ENCODE measurements around the gene PIK3R1. TPM values are rescaled to one million over a fixed set of nuclear protein-coding genes. Genes with fewer than 3 reads are reported as not detected.
"Not testable (repeated sequence)": the region's sequence is repeated elsewhere in the genome, so short reads cannot be mapped to it uniquely, and the experiment has no call there.

Gene PIK3R1
- total RNA-seq, 1 donor from 2014 or later: 15.5 TPM

GRCh38 chr5:68233075-68233474 lies 17.5 kb downstream of the PIK3R1 start:
- no peak overlapping the region for H3K4me3 ChIP-seq (ENCODE audit: low read depth, low read length)
- no peaks in the 10 kb centered on the region for H3K27me3 ChIP-seq (ENCODE audit: control insufficient read depth, insufficient read depth, low read length)
- peaks cover 3% of the 10 kb centered on the region for H3K36me3 ChIP-seq (ENCODE audit: control insufficient read depth, insufficient read depth, low read length)
- no peak for TF ChIP-seq CTCF (IDR thresholded peaks at IDR 0.05; ENCODE audit: insufficient read depth, low read length, severe bottlenecking)
- FAIRE-seq: no peak
- DNase-seq (ENCODE audit: low read depth): no peak

GRCh38 chr5:68235229-68235628 lies 19.7 kb downstream of the PIK3R1 start:
- H3K27me3 ChIP-seq (ENCODE audit: control insufficient read depth, insufficient read depth, low read length); H3K36me3 ChIP-seq (ENCODE audit: control insufficient read depth, insufficient read depth, low read length); H3K4me3 ChIP-seq (ENCODE audit: low read depth, low read length); DNase-seq (ENCODE audit: low read depth); FAIRE-seq: not testable (repeated sequence)

- no peak for FAIRE-seq
- H3K36me3 ChIP-seq (ENCODE audit: control insufficient read depth, insufficient read depth, low read length): no peaks in the 10 kb centered on the region
- no peak overlapping the region for H3K4me3 ChIP-seq (ENCODE audit: low read depth, low read length)
- H3K27me3 ChIP-seq (ENCODE audit: control insufficient read depth, insufficient read depth, low read length): no peaks in the 10 kb centered on the region
- no peak for DNase-seq (ENCODE audit: low read depth)
- no peak for TF ChIP-seq CTCF (IDR thresholded peaks at IDR 0.05; ENCODE audit: insufficient read depth, low read length, severe bottlenecking)
Observed at GRCh38 chr5:68237715-68238114, 22.2 kb downstream of the PIK3R1 start.

GRCh38 chr5:68239487-68239886 lies 23.9 kb downstream of the PIK3R1 start:
- FAIRE-seq: no peak

GRCh38 chr5:68240202-68240601 lies 24.6 kb downstream of the PIK3R1 start:
- TF ChIP-seq CTCF (IDR thresholded peaks at IDR 0.05; ENCODE audit: insufficient read depth, low read length, severe bottlenecking): no peak
- FAIRE-seq (no peak), DNase-seq (ENCODE audit: low read depth) (no peak)
- Histone ChIP-seq H3K27me3 (ENCODE audit: control insufficient read depth, insufficient read depth, low read length) (no peaks in the 10 kb centered on the region), H3K36me3 (ENCODE audit: control insufficient read depth, insufficient read depth, low read length) (no peaks in the 10 kb centered on the region), H3K4me3 (ENCODE audit: low read depth, low read length) (no peak overlapping the region)

More at GRCh38 chr5:68239487-68239886, 23.9 kb downstream of the PIK3R1 start:
- no peak overlapping the region for H3K4me3 ChIP-seq (ENCODE audit: low read depth, low read length)
- no peak for DNase-seq (ENCODE audit: low read depth)
- no peaks in the 10 kb centered on the region for H3K27me3 ChIP-seq (ENCODE audit: control insufficient read depth, insufficient read depth, low read length)
- no peaks in the 10 kb centered on the region for H3K36me3 ChIP-seq (ENCODE audit: control insufficient read depth, insufficient read depth, low read length)
- no peak for TF ChIP-seq CTCF (IDR thresholded peaks at IDR 0.05; ENCODE audit: insufficient read depth, low read length, severe bottlenecking)

- H3K4me3 ChIP-seq (ENCODE audit: low read depth, low read length): no peak overlapping the region
- DNase-seq (ENCODE audit: low read depth) (no peak), FAIRE-seq (no peak)
- TF ChIP-seq CTCF (IDR thresholded peaks at IDR 0.05; ENCODE audit: insufficient read depth, low read length, severe bottlenecking): no peak
- no peaks in the 10 kb centered on the region for H3K27me3 ChIP-seq (ENCODE audit: control insufficient read depth, insufficient read depth, low read length)
- no peaks in the 10 kb centered on the region for H3K36me3 ChIP-seq (ENCODE audit: control insufficient read depth, insufficient read depth, low read length)
Observed at GRCh38 chr5:68240771-68241170, 25.2 kb downstream of the PIK3R1 start.
